Endodermal cell (in vitro differentiated cells): Measurements from ENCODE around the gene SGPL1. TPM values are rescaled to one million over a fixed set of nuclear protein-coding genes. Genes with fewer than 3 reads are reported as not detected.

Experiments
- DNase-seq: peaks from one replicate; pipeline ENCODE4 v3.0.0-alpha.2; 2017
- H3K27ac ChIP-seq: 2 replicates; pipeline ENCODE4 v1.5.1; 2013; ENCODE audit warnings: mild to moderate bottlenecking, low read depth, low read length, moderate library complexity
- H3K27me3 ChIP-seq: 2 replicates; pipeline ENCODE4 v1.6.1; 2013; ENCODE audit warnings: mild to moderate bottlenecking, low read length, moderate library complexity; ENCODE audit not compliant: insufficient read depth, control insufficient read depth, poor library complexity, severe bottlenecking
- H3K36me3 ChIP-seq: 2 replicates; pipeline ENCODE4 v1.7.0; 2013; ENCODE audit warnings: mild to moderate bottlenecking, low read length, moderate library complexity; ENCODE audit not compliant: control insufficient read depth, insufficient read depth
- H3K4me1 ChIP-seq: one replicate; pipeline ENCODE4 v1.7.0; 2013; ENCODE audit warnings: low read length; ENCODE audit not compliant: control insufficient read depth, insufficient read depth
- H3K4me3 ChIP-seq: 2 replicates; pipeline ENCODE4 v1.5.1; 2013; ENCODE audit warnings: mild to moderate bottlenecking, low read length, moderate library complexity
- H3K9ac ChIP-seq: 2 replicates; pipeline ENCODE4 v1.6.1; 2013; ENCODE audit warnings: mild to moderate bottlenecking, low read length, moderate library complexity; ENCODE audit not compliant: poor library complexity, severe bottlenecking; ENCODE audit errors: extremely low read depth
- H3K9me3 ChIP-seq: 2 replicates; pipeline ENCODE4 v1.6.1; 2013; ENCODE audit warnings: mild to moderate bottlenecking, low read length, moderate library complexity; ENCODE audit not compliant: control insufficient read depth
- H3K27ac Mint-ChIP-seq: 2 replicates; pipeline ENCODE4 v1.8.0; 2020; ENCODE audit warnings: mixed read lengths
- H3K27me3 Mint-ChIP-seq: 2 replicates; pipeline ENCODE4 v1.8.0; 2021; ENCODE audit warnings: mild to moderate bottlenecking, mixed read lengths; ENCODE audit not compliant: insufficient read depth
- H3K36me3 Mint-ChIP-seq: 2 replicates; pipeline ENCODE4 v1.8.0; 2020; ENCODE audit warnings: low read depth, mixed read lengths
- H3K4me1 Mint-ChIP-seq: 2 replicates; pipeline ENCODE4 v1.8.0; 2020; ENCODE audit warnings: mixed read lengths
- H3K4me3 Mint-ChIP-seq: 2 replicates; pipeline ENCODE4 v1.8.0; 2020; ENCODE audit warnings: mild to moderate bottlenecking, moderate library complexity, mixed read lengths
- H3K9me3 Mint-ChIP-seq: 2 replicates; pipeline ENCODE4 v1.8.0; 2020; ENCODE audit warnings: mild to moderate bottlenecking, mixed read lengths
- WGBS, 2 experiments: methylation state at CpG; one replicate each; pipeline versions ENCODE4 v1.1.5 to v1.1.7; 2013; ENCODE audit warnings: missing lambda C conversion rate in 2 of 2, mixed read lengths in 1 of 2; ENCODE audit not compliant: insufficient coverage in 1 of 2, insufficient read length in 1 of 2; 5-methylcytosine and 5-hydroxymethylcytosine counted together
- total RNA-seq, 2 donors: library from RNA; stranded (reverse); fragmentation: NEBNext Ultra II Directional in 1 of 2; extraction: Animal tissue kit (Norgen Biotek cat#: 25700) in 1 of 2; gene quantifications; 2 replicates in 1 of 2; 3 replicates in 1 of 2; pipeline ENCODE4 v1.2.1, GENCODE V29; 2021
- TF ChIP-seq, protein P1 (sequence below): fragments of 200-600 bp; sonication (generic); conservative IDR thresholded peaks from 2 replicates; pipeline ENCODE4 v1.5.0; 2021; ENCODE audit warnings: antibody characterized with exemption, mild to moderate bottlenecking

Gene SGPL1
- total RNA-seq, 2 donors from 2014 or later: 95.4 to 103 TPM

GRCh38 chr10:70913893-70914240 lies 98.1 kb downstream of the SGPL1 start:
- no peak overlapping the region for H3K4me3 ChIP-seq
- no peaks in the 10 kb centered on the region for H3K4me1 ChIP-seq
- H3K27ac ChIP-seq: no peak overlapping the region
- no peaks in the 10 kb centered on the region for H3K4me1 Mint-ChIP-seq
- TF ChIP-seq, protein P1, sequence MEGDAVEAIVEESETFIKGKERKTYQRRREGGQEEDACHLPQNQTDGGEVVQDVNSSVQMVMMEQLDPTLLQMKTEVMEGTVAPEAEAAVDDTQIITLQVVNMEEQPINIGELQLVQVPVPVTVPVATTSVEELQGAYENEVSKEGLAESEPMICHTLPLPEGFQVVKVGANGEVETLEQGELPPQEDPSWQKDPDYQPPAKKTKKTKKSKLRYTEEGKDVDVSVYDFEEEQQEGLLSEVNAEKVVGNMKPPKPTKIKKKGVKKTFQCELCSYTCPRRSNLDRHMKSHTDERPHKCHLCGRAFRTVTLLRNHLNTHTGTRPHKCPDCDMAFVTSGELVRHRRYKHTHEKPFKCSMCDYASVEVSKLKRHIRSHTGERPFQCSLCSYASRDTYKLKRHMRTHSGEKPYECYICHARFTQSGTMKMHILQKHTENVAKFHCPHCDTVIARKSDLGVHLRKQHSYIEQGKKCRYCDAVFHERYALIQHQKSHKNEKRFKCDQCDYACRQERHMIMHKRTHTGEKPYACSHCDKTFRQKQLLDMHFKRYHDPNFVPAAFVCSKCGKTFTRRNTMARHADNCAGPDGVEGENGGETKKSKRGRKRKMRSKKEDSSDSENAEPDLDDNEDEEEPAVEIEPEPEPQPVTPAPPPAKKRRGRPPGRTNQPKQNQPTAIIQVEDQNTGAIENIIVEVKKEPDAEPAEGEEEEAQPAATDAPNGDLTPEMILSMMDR: no peak
- H3K9me3 ChIP-seq: no peaks in the 10 kb centered on the region
- H3K9me3 Mint-ChIP-seq: peaks cover 2% of the 10 kb centered on the region
- H3K4me3 Mint-ChIP-seq: no peak overlapping the region
- no peaks in the 10 kb centered on the region for H3K36me3 ChIP-seq
- no peak overlapping the region for H3K27ac Mint-ChIP-seq
- WGBS, 2 experiments: 91 to 100% methylated on average over 1 to 3 of the region's 3 CpGs
- H3K27me3 ChIP-seq: no peaks in the 10 kb centered on the region
- H3K36me3 Mint-ChIP-seq: no peaks in the 10 kb centered on the region
- no peak for DNase-seq
- no peak overlapping the region for H3K9ac ChIP-seq
- peaks cover 4% of the 10 kb centered on the region for H3K27me3 Mint-ChIP-seq

DNA sequence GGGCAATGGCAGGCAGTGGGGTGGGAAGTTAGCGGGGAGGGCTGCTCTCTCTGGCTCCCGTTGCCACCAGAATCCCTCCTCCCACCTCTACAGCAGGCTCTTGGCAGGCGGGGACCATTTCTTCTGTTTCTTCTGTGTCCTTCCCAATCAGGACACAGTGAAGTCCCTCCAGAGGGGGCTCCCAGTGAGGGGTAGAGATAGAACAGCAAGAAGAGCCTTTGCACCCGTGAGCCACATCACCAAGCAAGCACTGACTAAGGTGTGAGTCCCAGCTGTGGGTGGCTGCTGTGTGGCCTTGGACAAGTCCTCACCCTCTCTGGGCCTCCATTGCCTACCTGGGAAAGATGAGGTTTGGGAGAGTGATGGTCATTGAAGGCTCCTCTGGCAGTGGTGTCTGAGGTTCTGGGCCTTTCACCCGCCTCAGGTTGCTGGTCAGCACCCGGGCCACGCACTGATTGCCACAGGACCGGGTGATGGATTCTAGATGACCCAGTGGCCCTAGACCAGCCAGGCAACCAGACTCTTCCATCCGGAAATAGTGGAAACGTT lies 98.6 kb downstream of the SGPL1 start:
- H3K27ac Mint-ChIP-seq: no peak overlapping the region
- no peaks in the 10 kb centered on the region for H3K36me3 Mint-ChIP-seq
- Histone ChIP-seq H3K4me3 (no peak overlapping the region), H3K27me3 (no peaks in the 10 kb centered on the region), H3K4me1 (no peaks in the 10 kb centered on the region), H3K27ac (no peak overlapping the region), H3K9me3 (no peaks in the 10 kb centered on the region), H3K9ac (no peak overlapping the region), H3K36me3 (no peaks in the 10 kb centered on the region)
- DNase-seq: no peak
- peaks cover 2% of the 10 kb centered on the region for H3K9me3 Mint-ChIP-seq
- no peak overlapping the region for H3K4me3 Mint-ChIP-seq
- H3K4me1 Mint-ChIP-seq: no peaks in the 10 kb centered on the region
- 72 to 83% methylated on average over 7 to 10 of the region's 10 CpGs for WGBS, 2 experiments
- TF ChIP-seq, protein P1: no peak
- peaks cover 4% of the 10 kb centered on the region for H3K27me3 Mint-ChIP-seq

DNA sequence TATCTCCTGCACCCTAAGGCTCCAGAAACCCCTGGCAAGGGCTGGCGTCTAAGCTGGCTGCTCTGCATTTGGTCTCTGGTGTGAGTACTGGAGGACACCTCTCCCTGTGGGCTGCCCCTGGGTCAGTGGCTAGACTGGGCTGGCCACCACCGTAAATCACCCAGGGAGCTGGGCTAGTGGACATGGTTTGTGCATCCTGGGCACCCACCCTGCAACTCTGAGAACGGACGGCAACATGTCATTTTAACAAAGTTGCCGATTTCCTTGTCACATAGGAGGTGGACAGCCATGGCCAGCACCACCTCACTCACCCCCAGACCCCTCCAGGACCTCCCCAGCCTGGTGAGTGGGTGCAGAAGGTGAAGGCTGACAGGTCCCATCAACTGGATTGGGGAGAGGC lies 99.5 kb downstream of the SGPL1 start:
- TF ChIP-seq, protein P1: no peak

More for the DNA sequence above, 99.5 kb downstream of the SGPL1 start:
- Mint-ChIP-seq H3K27ac (no peak overlapping the region), H3K36me3 (no peaks in the 10 kb centered on the region), H3K27me3 (peaks cover 4% of the 10 kb centered on the region), H3K9me3 (peaks cover 2% of the 10 kb centered on the region), H3K4me1 (no peaks in the 10 kb centered on the region), H3K4me3 (no peak overlapping the region)
- no peaks in the 10 kb centered on the region for H3K9me3 ChIP-seq
- no peaks in the 10 kb centered on the region for H3K27me3 ChIP-seq
- WGBS, 2 experiments: 95 to 100% methylated on average over 2 to 5 of the region's 5 CpGs
- no peak overlapping the region for H3K27ac ChIP-seq
- no peak for DNase-seq
- H3K4me3 ChIP-seq: no peak overlapping the region
- H3K36me3 ChIP-seq: no peaks in the 10 kb centered on the region
- H3K4me1 ChIP-seq: no peaks in the 10 kb centered on the region
- no peak overlapping the region for H3K9ac ChIP-seq
